AG08396 (cell line): ENCODE measurements around the gene ZNF804B.
"Not testable (repeated sequence)": the region's sequence is repeated elsewhere in the genome, so short reads cannot be mapped to it uniquely, and the experiment has no call there.

ENCODE experiments used
- DNase-seq: peaks from one replicate; pipeline ENCODE4 v3.0.0; 2012; ENCODE audit warnings: low spot score, mixed read lengths

The ZNF804B gene

DNA sequence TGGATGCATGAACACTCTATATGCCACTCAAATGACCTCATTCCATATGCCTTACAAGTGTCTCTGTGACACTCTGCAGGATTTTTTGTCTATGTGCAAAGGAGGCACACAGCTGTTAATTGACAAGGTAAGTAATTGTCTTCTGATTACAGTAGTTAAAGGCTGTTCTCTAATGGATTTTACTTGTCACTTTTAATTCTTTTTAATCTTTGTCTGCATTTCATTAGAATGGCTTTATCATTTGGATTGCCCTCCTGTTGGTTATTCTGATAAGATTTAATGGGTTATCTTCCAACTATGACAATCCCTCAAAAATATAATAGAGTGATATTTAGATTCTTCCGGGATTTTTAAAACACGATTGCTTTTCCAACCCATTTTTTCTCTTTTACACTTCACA, 326.1 kb downstream of the ZNF804B start:
- DNase-seq = no peak

DNA sequence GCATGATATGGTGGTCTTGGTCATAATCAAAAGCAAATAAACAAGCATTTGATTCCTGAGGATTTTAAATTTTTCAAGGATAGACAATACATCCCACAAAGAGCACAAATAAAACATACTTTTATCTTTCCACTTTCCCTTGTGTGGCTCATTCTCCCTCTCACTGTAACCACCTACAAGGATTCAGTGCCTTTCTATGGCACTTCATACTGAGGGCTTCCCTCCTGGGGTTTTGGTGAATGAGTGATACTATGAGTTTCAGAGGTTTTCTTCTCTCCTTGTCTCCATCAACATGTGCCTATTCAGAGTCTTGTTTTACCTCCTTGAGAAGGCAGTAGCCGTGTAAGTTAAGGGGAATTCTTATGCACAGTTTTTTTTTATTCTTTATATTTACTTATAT, 332.1 kb downstream of the ZNF804B start:
- no peak for DNase-seq

DNA sequence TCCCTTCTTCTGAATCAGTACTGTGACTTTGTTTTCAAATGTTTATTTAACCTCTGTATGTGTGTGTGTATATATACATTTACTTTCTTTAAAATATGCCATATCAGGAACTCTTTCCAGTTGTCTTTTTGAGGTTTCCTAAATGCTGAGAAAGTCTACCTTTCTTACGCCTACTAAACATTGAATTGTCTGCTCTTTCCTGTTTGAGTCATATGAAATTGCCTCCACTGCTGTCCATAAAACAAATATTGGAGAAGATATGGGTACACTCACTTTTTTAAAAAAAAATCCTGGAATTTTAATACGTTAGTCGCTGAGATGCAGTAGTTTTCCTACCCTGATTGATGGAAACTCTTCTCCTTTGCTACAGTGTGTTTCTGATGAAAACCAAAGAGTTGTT, 334.8 kb downstream of the ZNF804B start:
- no peak for DNase-seq

DNA sequence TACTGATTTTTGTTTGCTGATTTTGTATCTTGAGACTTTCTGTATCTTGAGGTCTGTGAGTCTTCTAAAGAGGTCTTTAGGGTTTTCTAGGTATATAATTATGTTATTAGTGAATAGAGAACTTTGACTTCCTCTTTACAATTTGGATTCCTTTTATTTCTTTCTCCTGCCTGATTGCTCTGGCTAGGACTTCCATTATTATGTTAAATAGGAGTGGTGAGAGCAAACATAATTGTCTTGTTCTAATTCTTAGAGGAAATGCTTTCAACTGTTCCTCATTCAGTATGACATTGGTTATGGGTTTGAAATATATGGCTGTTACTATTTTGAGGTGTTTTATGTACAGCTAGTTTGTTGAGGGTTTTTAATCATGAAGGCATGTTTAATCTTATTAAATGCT, 344.1 kb downstream of the ZNF804B start:
- DNase-seq = no peak

DNA sequence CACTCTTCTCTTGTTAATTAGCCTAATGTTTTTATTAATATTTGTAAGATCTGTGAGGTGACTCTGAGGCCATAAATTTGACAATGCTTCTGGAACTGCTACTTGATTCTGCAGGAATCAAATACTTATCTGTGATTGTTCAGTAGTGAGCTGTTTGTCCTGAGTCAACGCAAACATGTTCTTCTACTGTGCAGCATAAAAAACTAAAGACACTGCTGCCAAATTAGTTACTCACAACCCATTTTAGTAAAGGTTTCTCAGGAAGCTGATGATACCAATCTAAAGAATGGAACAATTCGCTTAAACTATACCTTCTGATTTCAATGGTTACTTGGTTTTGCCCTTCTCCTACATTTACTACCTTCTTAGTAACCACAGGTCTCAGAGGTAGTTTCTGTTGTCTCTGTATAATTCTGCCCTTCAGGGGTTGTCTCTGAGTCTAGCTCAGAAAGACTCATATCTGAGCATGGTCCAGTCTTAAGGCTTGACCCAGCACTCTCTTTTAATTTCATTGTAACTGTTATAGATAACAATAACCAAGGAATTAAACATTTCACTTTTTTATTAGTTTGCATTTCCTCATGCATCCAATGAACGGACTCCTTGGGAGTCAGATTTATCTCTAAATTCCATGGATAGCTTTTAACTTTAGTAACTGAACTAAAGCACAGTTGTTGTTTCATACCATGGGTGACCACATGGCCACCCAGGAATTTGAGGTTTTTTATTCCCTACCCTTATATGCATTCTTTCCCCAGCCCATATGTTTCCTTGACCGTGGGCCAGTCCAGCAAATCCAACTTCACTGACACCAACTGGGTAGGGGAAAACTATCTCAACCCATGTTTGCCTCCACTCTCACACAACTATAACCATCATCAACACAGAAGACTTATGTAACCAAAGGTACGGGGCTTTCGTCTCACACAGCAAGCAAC, 345.5 kb downstream of the ZNF804B start:
- no peak for DNase-seq

DNA sequence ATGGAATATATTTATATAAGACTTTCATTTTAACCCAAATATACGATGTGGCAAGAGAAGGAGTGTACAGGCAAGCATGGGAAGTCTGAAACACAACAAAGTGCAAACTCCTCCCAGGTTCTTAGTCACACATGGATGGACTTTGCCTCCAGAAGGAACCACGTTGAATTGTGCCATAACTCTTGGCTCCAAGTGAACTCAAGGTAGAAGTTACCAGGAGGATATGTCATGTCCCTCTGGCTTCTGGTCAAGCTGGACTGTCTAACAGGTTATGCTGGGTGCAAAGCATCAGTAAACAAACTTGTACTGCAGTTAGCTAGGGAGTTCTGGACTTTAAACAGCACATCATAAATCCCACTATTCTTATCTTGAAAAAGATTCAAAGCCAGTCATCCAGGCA, 364.4 kb downstream of the ZNF804B start:
- DNase-seq = no peak

DNA sequence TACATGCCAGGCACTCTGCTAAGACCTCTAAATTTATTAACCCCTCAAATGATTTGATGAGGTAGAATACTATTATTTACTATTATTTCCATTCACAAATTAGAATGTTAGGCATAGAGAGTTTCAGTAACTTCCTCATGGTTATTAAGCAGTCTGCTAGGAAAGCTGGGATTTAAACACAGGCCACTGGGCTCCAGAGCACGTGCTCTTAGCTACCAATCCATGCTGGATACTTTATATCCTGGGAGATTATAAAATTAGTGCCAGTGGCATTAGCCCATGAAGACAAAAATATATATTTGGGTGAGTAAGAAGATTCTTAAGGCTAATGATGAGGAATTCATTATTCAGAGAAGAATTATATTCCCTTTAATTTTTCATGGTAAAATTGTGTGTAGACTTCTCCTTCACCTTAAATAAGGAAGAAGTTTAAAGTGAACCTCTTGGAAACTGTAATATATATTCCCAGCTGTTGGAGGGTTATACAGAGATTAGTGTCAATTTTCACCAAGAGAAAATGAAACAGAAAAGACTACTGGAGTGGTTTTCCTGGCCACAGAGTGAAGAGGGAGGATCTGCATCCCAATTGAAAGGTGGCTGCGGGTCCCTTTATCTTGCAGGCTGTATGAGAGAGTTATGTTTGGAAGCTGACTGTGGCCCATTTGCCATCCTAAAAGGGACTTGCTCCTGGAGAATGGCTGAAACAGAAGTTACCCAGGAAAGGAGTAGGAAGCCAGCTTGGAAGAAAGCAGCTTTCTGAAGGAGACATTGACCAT, 370.3 kb downstream of the ZNF804B start:
- DNase-seq = no peak

DNA sequence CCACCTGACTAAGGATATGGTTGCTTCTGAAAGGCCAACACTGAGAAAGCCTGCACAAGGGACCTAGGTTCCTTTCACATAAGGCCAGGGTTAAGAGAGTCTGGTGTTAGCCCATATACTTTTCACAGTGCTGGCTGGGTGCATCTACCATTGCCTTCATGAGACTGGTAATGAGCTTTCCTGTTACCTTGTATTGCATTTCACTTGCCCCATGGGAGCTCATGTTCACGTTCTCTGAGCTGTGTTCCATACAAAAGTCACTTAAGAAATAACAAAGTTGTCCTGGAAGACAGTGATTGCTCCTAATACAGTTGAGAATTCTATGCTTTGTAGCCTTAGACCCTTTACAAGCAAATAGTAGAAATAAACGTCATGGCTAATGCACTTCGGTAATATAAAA, 373.9 kb downstream of the ZNF804B start:
- no peak for DNase-seq

DNA sequence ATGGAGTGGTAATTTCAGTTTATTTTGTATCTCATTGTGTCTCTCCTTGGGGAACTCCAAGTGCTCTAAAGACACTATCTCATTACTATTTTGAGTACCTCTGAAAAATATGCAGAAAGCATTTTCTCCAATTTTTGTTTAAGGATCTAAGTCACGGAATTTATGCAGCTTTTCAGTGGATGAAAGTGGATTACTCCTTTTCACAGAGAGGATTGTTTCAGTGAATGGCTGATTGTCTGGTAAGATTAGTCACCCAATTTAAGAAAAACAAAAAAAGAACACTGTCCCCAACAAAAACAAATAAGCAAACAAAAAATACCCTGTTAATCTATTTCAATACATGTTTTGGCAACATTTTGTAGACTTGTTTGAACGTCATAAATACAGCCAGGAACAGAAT, 374.3 kb downstream of the ZNF804B start:
- no peak for DNase-seq

DNA sequence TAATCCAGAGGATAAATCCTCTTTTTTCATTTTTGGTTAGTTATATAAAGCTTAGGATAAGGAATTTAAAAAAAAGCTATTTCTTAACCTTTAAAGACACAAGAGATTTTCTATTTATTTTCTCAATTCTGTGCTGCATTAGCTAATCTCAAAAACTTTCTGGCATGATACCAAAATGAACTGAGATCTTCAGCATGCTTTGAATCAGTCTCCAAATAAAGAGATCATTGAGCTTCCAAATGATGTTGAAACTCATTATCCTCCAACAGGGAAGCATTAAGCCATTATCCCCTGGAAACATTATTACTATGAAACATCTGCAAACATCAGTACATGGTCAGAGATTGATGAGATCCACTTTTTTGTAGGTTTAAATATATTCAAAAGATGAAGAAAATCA, 386.3 kb downstream of the ZNF804B start:
- DNase-seq = no peak

DNA sequence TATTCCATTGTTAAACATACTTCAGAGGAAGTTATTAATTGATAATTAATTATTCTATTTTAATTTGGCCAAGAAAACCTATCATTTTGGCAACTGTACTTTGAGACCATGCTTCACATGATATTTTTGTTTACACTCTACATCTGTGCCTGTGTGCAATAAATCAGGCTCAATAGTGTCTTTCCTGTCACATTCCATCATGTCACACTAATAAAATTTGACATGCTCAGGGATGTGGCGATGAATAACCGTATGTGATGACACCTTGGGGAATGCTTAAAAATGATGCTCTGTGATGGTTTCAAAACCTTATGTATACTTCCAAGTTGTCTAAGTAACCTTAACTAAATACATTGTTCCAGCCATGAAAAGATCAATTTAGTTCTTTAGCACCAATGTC, 400.6 kb downstream of the ZNF804B start:
- no peak for DNase-seq

DNA sequence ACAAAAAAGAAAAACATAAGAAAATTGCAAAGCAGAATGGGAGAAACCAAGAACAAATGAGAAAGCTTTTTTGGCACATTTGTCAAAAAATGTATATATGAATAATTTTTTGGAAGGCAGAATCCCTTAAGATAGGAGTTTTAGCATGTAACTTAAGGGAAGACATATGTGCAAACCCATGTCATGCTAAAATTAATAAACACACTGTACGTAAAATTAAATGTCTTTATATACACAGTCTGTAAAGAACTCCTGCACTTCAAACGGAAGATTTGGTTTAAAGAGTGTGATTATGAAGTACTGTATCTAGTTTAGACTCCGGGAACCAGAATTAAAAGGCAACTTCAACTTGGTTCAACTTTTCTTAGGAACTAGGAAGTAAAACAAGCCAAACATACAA, 405.9 kb downstream of the ZNF804B start:
- no peak for DNase-seq

DNA sequence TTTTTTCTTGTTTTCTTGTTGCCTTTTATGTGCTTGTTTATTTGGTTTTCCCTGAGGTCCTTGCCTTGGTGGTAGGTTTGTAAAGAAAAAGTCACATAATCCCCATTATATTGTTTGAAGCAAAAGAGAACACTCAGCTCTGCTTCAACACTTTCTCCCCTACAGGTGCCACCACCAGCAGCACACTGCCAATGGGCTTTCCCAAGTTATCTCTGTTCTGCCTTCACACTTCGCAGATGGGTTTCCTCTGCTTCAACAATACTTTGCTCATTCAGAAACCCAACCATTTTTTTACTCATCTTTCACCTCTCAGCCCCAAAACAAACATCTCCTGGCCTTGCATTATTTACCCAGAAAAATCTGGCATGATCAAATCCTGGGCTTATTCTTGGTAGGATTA, 411.1 kb downstream of the ZNF804B start:
- no peak for DNase-seq

DNA sequence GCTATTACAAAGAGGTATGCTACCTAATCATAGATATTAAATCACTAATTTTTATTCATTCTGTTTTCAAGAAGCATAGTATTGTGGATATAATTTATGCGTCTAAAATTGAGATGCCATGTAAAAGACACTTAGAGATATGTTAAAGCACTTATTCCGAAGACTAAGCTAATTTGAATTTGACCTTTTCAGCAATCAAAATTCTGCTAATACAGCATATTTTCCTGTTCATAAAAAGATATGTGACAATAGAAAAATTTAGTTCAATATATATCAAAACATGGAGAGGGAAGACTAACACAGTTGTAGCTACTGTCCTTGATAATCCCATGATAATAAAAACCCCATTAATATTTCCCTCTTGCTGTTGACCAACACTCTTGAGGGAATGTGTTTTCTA, 422.6 kb downstream of the ZNF804B start:
- DNase-seq = no peak

DNA sequence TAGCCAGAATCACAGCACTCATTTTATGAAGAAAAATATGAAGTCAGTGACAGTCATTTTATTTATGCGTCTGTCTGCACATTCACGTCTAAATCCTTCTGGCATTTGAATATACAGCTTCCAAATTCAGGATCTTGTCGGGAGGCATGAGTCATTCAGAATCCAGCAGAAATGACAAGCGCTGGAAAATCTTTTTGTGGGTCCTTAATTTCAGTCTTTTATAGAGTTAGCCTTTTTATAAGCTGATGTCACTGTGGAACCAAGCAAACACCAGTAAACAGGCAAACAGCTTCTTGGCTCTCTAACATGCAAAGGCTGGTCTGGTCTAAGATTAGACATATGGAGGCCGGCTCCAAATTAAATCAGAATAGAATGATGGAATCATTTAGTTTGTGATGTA, 424.2 kb downstream of the ZNF804B start:
- DNase-seq = no peak

DNA sequence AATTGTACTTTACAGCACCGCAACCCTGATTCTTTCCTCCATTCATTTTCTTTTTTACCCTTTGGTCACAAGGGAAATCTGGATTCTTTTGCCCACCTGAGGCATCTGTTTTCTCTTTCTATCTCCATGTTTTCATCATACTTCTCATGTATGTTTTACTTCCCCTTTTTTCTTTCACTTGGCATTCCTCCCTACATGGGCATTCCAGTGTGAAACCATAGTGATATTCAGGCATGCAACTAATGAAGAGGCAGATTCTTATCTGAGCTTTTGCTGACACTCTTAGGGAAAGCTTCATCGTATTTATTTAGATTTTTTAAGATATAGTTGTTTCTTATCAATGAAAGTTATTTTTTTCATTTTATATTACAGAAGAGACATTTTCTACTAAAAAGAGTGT, 441.3 kb downstream of the ZNF804B start:
- DNase-seq = no peak

DNA sequence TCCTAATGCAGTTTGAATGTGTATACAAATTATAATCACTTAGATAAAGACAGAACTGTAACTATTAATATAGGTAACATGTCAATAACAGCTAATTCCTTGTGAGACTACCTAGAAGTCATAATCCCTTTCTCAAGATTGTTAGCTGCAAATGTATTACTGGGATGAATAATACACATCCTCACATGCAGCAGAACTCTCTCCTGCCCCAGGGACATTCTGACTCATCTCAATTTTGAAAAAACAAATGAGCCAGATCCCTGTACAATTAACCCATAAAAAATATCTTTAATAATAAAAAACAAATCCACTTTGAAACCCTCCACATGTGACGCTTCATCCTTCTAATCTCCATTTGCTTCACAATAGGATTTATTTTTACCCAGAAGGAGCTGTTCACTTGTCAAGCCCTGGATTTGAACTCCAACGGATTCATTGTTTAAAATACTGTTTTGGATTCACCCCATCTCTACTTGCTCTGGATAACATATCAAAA, 464.4 kb downstream of the ZNF804B start:
- DNase-seq = no peak

DNA sequence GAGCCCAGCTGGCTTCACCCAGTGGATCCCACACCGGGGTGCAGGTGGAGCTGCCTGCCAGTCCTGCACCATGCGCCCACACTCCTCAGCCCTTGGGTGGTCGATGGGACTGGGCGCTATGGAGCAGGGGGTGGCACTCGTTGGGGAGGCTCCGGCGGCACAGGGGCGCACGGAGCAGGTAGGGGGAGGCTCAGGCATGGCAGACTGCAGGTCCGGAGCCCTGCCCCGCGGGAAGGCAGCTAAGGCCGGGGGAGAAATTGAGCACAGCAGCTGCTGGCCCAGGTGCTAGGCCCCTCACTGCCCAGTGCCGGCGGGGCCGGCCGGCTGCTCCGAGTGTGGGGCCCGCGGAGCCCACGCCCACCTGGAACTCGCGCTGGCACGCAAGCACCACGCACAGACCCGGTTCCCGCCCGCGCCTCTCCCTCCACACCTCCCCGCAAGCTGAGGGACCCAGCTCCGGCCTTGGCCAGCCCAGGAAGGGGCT, 469.2 kb downstream of the ZNF804B start:
- DNase-seq = not testable (repeated sequence)

DNA sequence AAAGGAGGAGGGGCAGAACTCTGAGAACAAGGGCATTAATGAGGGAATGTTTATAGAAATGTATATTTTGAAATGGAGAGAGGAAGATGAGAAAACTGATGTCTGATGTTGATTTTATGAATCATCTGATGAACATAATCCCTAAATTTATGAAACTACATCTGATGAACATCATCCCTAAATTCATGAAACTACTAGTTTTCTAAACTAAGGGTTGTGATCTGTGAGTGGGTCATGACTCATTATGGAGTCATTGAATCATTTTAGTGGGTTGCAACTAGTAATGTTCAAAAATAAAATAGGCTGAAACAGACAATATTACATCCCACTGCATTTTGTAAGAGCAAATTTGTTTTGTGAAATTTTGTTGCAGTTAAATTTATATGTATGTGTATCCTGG, 478.7 kb downstream of the ZNF804B start:
- DNase-seq = peak; percentile 10

DNA sequence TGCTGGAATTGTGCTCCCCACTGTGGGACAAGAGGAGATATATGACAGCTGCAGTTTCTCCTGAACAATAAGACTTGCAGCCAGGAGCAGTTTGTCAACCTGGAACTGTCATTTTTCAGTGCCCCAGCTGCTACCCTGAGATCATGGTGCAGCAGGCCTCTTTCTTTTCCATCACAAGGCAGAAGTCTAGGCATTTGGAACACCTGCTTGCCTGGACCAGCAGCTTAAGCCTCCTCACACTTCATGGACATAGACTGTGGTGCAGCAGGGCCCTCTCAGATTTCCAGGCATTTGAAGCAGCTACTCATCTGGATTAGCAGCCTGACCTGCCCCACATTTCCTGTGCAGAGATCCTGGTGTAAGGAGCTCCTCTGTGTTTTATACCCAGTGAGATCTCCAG, 486.7 kb downstream of the ZNF804B start:
- DNase-seq = no peak

DNA sequence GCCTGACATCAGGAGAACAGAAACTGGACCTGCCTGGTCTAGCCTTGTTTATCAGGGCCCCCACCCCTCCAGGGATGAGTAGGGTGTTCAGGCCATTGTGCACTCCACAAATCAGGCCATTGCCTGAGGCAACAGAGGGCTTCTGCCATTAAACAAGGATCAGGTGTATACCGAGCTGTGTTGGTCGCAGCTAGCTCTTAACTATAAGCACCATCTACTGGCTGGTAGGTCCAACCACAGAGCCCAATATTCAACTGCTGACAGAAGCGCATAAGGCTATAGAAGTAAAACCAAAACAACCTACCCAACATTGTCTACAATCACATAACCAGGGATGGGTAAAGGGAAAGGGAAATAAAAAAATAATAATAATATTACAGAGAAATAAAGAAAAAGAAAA, 487.7 kb downstream of the ZNF804B start:
- no peak for DNase-seq

DNA sequence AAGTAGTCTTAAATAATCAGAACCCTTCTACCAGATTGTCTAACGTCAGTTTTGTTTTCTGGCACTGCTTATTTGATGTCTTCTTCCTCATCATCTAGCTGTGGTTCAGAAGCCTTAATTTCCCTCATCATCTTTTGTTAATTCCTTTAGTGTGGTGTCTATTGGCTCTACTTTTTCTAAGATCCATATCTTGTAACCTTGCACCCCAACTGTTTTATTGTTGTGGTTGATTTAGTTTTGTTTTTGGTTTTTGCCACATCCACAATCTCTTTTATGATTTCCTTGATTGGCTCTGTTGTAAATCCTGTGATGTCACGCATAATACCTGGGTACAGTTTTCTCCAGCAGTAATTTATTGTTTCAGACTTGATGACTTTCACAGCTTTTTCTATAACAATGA, 499.6 kb downstream of the ZNF804B start:
- DNase-seq = no peak

DNA sequence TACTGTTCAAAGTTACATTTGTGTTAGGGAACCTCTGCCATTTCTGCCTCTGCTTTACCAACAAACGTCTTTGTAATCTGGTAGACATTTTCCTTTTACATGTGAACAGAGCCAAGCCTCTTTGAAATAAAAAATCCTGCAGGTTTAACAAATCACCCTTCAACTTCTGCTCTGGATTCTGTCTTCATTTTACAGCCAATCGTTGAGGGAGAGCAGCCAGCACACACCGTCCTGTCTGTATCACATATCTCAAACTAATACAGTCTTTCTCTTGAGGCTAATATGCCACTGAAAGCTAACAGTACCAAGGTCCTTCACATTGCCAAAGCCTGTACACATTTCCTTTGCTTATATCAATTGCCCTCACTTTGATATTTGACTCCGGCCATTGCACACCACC, 504.6 kb downstream of the ZNF804B start:
- no peak for DNase-seq
